WTC11 (cell line): ENCODE measurements around the gene DSC2.

Experiments
- AR ChIP-seq: fragments of 250-450 bp; sonication (Bioruptor Pico); IDR thresholded peaks from 2 replicates; pipeline ENCODE4 v1.9.0; 2021; ENCODE audit warnings: mild to moderate bottlenecking
- ARID4B ChIP-seq: sonication (generic); formaldehyde crosslinking; IDR thresholded peaks from 2 replicates; pipeline ENCODE4 v1.8.0; 2023; ENCODE audit warnings: missing genetic modification reagents, mild to moderate bottlenecking, borderline replicate concordance
- CREM ChIP-seq: sonication (generic); formaldehyde crosslinking; IDR thresholded peaks from 2 replicates; pipeline ENCODE4 v1.8.1; 2022; ENCODE audit warnings: mild to moderate bottlenecking, missing genetic modification reagents, moderate library complexity
- FOXP4 ChIP-seq: sonication (generic); formaldehyde crosslinking; IDR thresholded peaks from 2 replicates; pipeline ENCODE4 v1.8.0; 2022; ENCODE audit warnings: mild to moderate bottlenecking, missing genetic modification reagents
- MXD4 ChIP-seq: fragments of 250-450 bp; sonication (Bioruptor Pico); IDR thresholded peaks from 2 replicates; pipeline ENCODE4 v1.8.0; 2021; ENCODE audit warnings: mild to moderate bottlenecking, moderate library complexity, borderline replicate concordance
- SP1 ChIP-seq: sonication (generic); formaldehyde crosslinking; conservative IDR thresholded peaks from 2 replicates; pipeline ENCODE4 v1.8.1; 2022; ENCODE audit warnings: missing genetic modification reagents
- TCF7 ChIP-seq: sonication (generic); formaldehyde crosslinking; IDR thresholded peaks from 2 replicates; pipeline ENCODE4 v1.8.0; 2022; ENCODE audit warnings: mild to moderate bottlenecking, low read depth, missing genetic modification reagents, moderate library complexity
- USF2 ChIP-seq: sonication (generic); formaldehyde crosslinking; IDR thresholded peaks from 2 replicates; pipeline ENCODE4 v1.8.1; 2023; ENCODE audit warnings: mild to moderate bottlenecking, missing genetic modification reagents, moderate library complexity
- ZNF121 ChIP-seq: sonication (generic); formaldehyde crosslinking; IDR thresholded peaks from 2 replicates; pipeline ENCODE4 v1.8.0; 2023; ENCODE audit warnings: missing genetic modification reagents
- ZNF219 ChIP-seq: sonication (generic); formaldehyde crosslinking; IDR thresholded peaks from 2 replicates; pipeline ENCODE4 v1.8.0; 2023; ENCODE audit warnings: missing genetic modification reagents, mild to moderate bottlenecking, borderline replicate concordance
- TF ChIP-seq, protein P1 (sequence below): fragments of 200-600 bp; IDR thresholded peaks from 2 replicates; pipeline ENCODE4 v1.8.0; 2022; ENCODE audit warnings: antibody characterized with exemption
- TF ChIP-seq, protein P2 (sequence below): sonication (generic); formaldehyde crosslinking; IDR thresholded peaks from 2 replicates; pipeline ENCODE4 v1.8.1; 2022; ENCODE audit warnings: low read depth, missing genetic modification reagents, borderline replicate concordance

GRCh38 chr18:31057917-31058316 lies 44.3 kb downstream of the DSC2 start:
- TF ChIP-seq ARID4B (no peak), MXD4 (CRISPR knock-in tag) (no peak), TCF7 (CRISPR knock-in tag) (no peak), AR (no peak), USF2 (CRISPR knock-in tag) (no peak), ZNF121 (CRISPR knock-in tag) (no peak), SP1 (no peak), CREM (CRISPR knock-in tag) (no peak), ZNF219 (no peak), FOXP4 (no peak)
- TF ChIP-seq, protein P1, sequence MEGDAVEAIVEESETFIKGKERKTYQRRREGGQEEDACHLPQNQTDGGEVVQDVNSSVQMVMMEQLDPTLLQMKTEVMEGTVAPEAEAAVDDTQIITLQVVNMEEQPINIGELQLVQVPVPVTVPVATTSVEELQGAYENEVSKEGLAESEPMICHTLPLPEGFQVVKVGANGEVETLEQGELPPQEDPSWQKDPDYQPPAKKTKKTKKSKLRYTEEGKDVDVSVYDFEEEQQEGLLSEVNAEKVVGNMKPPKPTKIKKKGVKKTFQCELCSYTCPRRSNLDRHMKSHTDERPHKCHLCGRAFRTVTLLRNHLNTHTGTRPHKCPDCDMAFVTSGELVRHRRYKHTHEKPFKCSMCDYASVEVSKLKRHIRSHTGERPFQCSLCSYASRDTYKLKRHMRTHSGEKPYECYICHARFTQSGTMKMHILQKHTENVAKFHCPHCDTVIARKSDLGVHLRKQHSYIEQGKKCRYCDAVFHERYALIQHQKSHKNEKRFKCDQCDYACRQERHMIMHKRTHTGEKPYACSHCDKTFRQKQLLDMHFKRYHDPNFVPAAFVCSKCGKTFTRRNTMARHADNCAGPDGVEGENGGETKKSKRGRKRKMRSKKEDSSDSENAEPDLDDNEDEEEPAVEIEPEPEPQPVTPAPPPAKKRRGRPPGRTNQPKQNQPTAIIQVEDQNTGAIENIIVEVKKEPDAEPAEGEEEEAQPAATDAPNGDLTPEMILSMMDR = no peak
- TF ChIP-seq, protein P2, sequence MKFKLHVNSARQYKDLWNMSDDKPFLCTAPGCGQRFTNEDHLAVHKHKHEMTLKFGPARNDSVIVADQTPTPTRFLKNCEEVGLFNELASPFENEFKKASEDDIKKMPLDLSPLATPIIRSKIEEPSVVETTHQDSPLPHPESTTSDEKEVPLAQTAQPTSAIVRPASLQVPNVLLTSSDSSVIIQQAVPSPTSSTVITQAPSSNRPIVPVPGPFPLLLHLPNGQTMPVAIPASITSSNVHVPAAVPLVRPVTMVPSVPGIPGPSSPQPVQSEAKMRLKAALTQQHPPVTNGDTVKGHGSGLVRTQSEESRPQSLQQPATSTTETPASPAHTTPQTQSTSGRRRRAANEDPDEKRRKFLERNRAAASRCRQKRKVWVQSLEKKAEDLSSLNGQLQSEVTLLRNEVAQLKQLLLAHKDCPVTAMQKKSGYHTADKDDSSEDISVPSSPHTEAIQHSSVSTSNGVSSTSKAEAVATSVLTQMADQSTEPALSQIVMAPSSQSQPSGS (CRISPR knock-in tag) = no peak
